ENCODE data around the gene C13orf46. TPM values are rescaled to one million over a fixed set of nuclear protein-coding genes. Genes with fewer than 3 reads are reported as not detected.
"Not testable (repeated sequence)": the region's sequence is repeated elsewhere in the genome, so short reads cannot be mapped to it uniquely, and the experiment has no call there.

Gene C13orf46
- total RNA-seq, 1 donor from 2014 or later = not detected

DNA sequence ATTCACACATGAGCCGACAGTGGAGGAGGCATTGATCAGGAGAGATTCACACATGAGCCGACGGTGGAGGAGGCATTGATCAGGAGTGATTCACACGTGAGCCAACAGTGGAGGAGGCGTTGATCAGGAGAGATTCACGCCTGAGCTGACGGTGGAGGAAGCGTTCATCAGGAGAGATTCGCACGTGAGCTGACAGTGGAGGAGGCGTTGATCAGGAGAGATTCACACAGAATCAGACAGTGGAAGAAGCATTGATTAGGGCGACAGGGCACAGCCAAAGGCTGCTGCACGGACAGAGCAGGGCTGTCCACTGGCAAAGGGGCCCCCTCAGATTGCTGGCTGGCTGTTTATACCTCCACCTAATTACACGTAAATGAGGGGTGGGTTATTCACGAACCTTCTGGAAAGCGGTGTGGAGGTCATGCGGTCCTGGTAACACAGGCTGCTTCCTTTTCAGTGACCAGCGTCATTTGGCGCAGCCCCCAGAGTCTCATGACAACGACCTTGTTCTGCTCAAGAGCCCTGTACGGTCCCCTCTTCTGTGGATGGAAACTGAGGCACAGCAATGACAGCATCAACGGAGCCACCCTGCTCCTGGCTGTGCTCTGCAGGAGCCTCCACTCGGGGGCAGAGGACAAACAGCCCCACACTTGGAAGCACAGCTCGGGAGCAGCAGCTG, 59.4 kb downstream of the C13orf46 start:
- no peak for DNase-seq (ENCODE audit: low read depth)

DNA sequence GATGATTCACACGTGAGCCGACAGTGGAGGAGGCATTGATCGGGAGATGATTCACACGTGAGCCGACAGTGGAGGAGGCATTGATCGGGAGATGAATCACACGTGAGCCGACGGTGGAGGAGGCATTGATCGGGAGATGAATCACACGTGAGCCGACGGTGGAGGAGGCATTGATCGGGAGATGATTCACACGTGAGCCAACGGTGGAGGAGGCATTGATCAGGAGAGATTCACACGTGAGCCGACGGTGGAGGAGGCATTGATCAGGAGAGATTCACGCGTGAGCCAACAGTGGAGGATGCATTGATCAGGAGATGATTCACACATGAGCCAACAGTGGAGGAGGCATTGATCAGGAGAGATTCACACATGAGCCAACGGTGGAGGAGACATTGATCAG, 60.0 kb downstream of the C13orf46 start:
- not testable (repeated sequence) for DNase-seq (ENCODE audit: low read depth)

DNA sequence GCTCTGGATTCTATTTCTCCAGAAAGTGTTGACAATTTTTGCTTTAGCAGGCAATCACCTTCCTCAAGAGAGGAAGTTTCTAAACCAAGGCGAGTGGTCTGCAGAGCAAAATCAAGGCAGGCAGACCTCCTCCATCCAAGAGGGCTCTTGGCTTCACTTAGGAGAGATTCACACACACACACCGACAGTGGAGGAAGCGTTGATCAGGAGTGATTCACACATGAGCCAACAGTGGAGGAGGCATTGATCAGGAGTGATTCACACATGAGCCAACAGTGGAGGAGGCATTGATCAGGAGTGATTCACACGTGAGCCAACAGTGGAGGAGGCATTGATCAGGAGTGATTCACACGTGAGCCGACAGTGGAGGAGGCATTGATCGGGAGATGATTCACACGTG, 60.5 kb downstream of the C13orf46 start:
- not testable (repeated sequence) for DNase-seq (ENCODE audit: low read depth)

DNA sequence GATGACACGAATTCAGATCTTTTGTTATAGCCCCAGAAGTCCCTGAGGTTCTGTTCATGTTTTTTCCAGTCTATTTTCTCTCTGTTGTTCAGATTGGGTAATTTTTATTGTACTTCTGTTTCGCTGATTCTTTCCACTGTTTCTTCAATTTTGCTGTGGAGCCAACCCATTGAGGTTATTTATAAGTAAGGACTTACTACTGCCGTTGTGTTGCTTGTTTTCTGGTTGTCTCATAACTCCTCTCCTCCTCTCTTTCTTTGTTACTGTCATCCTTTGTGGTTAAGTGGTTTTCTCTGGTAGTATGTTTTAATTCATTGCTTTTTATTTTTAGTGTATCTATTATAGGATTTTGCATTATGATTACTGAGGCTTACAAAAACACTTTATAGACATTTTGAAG, 61.3 kb downstream of the C13orf46 start:
- DNase-seq (ENCODE audit: low read depth) = peak; percentile 60

DNA sequence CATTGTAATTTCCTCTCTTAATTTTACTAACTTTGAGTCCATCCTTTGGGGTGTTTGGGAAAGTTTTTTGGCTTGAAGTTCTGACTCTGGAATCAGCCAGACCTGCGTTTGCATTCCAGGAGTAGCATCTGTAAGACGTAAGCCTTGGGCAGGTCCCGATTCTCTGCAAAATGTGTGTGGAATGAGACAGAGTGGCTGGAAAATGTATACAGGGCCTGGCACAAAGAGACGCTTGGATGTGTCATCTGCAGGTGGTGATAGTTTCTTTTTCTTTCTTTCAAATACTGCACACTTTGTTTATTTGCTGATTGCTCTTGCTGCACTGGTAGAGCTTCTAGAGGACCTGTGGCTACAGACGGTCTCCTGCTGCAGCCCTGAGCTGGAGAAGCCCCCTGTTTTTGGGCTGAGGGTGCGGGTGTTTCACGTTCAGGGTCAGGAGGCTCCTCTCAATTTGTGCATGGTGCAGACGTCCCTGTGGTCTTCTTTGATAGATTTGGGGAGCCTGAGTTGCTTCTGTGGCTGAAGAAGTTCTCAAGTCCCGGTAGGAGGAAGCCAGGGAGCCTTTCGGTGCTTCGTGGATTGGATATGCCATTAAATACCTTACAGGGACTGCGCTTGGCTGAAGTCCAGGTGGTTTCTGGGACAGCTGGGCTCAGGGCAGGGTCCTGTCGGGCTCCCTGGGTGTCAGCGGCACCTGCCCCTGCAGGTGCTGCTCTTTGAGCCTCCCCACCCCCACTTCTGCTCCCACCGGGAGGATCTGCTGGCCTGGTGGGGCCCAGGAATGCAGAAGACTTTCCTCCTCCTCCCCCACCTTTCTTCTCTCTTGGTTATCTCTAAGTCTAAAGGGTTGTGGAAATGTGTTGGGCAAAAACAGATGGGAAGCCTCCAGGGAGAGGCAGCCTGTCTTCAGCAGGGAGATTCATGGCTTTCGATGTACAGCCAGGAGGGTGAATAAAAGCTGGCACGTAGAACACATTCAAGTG, 66.0 kb downstream of the C13orf46 start:
- no peak for DNase-seq (ENCODE audit: low read depth)

DNA sequence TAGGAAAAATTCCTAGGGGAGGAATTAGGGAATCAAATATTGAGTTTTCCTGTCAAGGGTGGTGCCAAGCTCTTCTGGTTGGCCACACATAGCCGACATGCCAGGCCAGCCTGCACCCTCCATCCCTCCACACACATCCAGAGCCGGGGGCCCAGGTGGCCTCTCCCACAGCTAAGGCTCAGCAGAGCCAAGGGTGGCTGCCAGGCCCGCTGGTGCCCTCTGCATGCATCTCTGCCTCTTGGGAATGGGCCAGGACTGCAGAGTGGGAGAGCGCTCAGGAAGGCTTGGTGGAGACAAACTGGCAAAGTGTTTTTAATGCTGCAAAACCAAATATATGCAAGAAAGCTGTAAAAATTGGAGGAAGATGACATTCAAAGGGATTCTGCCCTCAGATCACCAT, 67.3 kb downstream of the C13orf46 start:
- DNase-seq (ENCODE audit: low read depth) = peak; percentile 57

DNA sequence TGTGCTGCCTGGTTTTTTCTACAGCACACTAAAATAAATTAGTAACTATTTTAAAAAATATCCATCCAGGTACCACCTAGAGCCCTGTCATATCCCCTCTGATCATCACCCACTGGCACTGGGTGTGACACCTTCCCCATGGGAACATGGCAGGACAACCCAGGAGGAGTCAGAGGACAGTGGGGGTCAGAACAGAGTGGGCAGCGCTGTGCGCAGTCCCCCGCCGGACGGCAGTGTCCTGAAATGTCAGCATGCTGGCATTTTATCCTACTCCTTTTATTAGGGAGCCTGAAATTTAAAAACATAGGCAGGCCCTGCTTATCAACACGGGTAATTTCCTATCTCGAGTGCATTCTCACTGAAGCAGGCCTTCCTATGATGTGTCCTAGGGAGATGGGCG, 67.9 kb downstream of the C13orf46 start:
- no peak for DNase-seq (ENCODE audit: low read depth)

DNA sequence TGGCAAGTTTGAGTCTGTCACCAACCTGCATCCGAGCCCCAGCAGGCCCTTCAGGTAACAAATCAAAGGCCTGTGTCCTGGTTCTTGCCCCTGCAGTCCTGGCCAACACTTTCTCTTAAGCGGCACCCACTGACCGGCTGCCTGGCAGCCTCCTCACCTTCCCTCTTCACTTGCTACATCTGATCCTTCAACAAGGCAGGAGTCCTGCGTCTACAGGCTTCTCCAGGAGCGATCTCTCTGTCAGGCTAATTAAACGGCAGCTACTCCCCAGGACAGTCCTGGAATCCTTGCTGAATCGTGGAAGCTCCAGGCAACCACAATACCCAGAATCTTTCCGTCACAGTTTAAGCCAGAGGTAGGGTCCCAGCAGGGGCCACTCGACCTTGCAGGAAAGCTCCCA, 68.9 kb downstream of the C13orf46 start:
- DNase-seq (ENCODE audit: low read depth) = no peak

DNA sequence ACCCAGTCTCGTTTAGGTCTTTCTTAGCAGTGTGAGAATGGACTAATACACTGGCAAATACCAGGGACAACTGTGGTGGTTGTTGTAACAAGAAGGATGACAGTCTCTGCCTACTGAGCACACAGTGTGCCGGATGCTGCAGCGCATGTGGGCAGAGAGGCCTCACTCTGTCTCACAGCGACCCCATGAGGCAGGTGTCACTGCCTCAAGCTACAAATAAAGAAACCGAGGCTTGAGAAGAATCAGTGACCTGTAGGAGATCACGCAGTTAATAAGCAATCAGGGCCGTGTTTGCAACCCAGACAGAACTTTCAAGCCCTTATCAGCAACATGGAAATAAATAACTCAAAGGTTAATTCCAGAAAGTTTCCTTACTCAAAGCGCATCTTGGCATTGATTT, 69.5 kb downstream of the C13orf46 start:
- peak; percentile 47 for DNase-seq (ENCODE audit: low read depth)

DNA sequence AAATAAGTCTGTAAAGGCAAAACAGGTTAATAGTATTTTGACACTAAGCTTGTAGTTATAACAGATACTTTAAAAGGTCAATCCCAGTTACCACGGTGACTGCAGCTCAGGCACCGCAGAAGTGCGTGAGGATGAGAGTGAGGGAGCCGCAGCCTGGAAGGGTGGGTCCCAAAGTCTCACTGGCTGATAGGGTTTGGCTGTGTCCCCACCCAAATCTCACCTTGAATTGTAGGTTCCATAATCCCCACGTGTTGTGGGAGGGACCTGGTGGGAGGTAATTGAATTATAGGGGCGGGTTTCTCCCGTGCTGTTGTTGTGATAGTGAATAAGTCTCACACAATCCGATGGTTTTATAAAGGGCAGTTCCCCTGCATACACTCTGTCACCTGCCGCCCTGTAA, 70.0 kb downstream of the C13orf46 start:
- DNase-seq (ENCODE audit: low read depth) = no peak

Other genes starting within 250 kb of the C13orf46 start
- 0.21 and 3.1 TPM in 2 replicates for gene TMEM255B, start 214.8 kb downstream of the C13orf46 start, total RNA-seq
- 169 and 172 TPM in 2 replicates for gene GAS6, start 110.0 kb downstream of the C13orf46 start, total RNA-seq
- 32.1 and 36.0 TPM in 2 replicates for gene RASA3, start 158.5 kb upstream of the C13orf46 start, total RNA-seq
- gene CFAP97D2, start 205.2 kb upstream of the C13orf46 start, total RNA-seq = not detected in 2 replicates